ENCODE data around the gene BEST2.

The BEST2 gene

DNA sequence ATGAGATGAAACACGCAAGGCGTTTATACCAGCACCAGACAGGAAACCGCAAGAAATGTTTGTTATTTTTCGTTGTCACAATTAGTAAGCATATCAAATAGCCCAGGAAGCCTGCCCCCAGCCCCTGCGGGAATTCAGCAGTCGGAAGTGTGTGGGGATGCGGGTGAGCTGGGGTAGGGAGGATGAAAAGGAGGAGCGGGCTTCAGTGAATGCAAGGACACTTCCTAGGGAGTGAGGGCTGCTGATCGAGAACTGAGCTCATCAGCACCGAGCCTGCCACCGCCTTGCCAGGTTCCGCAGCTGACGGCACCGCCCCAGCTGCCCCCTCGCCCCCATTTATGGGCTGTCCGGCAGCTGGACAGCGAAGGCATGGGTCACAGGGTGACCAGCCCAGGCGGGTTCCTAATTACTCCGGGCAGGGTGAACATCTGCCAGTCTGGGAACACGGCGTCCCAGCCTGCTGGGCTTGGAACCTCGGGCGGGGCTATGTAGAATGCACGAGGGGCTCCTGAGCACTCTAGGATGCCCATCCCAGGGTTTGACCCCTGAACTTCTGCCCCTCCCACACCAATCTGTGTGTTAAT, 1.6 kb upstream of the BEST2 start:
- Histone ChIP-seq H3K36me3 (peaks cover 30 to 36% (median 34%) of the 10 kb centered on the region in 3 donors), H3K9me3 (no peaks in the 10 kb centered on the region), H3K27me3 (peaks cover 0 to 37% of the 10 kb centered on the region in 2 donors), H3K4me1 (no peaks in the 10 kb centered on the region), H3K4me3 (no peak overlapping the region), H3K27ac (no peak overlapping the region)
- intact Hi-C loops (cut with DNase I; ENCODE audit: low total_unique reads) = no loop called here
- TF ChIP-seq, protein P1, sequence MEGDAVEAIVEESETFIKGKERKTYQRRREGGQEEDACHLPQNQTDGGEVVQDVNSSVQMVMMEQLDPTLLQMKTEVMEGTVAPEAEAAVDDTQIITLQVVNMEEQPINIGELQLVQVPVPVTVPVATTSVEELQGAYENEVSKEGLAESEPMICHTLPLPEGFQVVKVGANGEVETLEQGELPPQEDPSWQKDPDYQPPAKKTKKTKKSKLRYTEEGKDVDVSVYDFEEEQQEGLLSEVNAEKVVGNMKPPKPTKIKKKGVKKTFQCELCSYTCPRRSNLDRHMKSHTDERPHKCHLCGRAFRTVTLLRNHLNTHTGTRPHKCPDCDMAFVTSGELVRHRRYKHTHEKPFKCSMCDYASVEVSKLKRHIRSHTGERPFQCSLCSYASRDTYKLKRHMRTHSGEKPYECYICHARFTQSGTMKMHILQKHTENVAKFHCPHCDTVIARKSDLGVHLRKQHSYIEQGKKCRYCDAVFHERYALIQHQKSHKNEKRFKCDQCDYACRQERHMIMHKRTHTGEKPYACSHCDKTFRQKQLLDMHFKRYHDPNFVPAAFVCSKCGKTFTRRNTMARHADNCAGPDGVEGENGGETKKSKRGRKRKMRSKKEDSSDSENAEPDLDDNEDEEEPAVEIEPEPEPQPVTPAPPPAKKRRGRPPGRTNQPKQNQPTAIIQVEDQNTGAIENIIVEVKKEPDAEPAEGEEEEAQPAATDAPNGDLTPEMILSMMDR (IDR thresholded peaks at IDR 0.05) = no peak
- DNase-seq = no peak

DNA sequence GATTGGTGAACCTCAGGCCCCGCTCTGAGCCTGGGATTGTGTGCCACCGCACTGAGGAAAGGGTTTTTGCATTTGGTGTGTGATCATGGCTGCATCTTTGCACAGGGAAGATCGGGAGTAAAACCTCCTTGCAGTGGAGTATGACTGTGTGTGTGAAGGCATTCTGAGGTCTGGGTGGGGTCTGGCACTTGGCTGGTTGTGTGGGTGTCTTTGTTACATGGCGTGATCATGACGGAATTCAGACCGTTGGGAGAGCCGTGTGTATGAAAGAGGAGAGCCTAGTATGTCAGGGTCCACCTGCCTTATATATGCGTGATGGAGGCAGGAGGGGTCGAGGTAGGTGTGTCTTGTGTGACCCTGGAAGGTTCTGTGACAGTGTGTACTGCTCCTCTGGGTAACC, 740 bp upstream of the BEST2 start:
- Histone ChIP-seq H3K9me3 (no peaks in the 10 kb centered on the region), H3K27ac (no peak overlapping the region), H3K4me1 (no peaks in the 10 kb centered on the region), H3K36me3 (peaks cover 22 to 28% (median 26%) of the 10 kb centered on the region in 3 donors), H3K27me3 (peaks cover 0 to 37% of the 10 kb centered on the region in 2 donors), H3K4me3 (no peak overlapping the region)
- intact Hi-C loops (cut with DNase I; ENCODE audit: low total_unique reads) = no loop called here
- no peak for DNase-seq
- TF ChIP-seq, protein P1 (IDR thresholded peaks at IDR 0.05) = no peak

DNA sequence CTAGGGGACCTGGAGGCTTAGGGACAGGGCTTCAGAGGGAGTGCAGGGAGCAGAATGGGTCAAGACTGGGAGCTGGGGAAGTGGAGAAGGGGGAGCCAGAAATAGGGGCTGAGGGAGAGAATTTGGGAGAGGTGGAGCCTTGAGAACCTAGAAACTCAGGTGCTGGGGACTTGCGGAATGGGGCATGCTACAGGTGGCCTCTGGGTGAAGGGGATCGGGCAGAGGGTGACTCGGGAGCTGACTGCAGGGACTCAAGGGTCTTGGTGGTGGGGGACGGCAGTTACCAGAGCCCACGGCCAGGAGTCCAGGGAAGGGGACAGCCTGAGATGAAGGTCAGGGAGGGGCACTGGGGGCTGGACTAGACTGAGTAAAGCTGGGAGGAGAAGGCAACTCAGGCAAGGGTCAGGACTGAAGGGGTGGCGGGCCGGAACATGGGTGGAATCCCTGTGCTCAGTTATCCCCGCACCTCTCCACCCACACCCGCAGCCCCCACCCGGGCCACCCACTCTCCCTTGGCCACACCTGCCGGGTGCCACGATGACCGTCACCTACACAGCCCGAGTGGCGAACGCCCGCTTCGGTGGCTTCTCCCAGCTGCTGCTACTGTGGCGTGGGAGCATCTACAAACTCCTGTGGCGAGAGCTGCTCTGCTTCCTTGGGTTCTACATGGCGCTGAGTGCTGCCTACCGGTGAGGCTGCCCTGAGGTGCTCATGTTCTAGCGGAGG, 628 bp downstream of the BEST2 start:
- H3K9me3 ChIP-seq = no peaks in the 10 kb centered on the region
- TF ChIP-seq, protein P1 (IDR thresholded peaks at IDR 0.05) = no peak
- intact Hi-C loops (cut with DNase I; ENCODE audit: low total_unique reads) = no loop called here
- H3K27ac ChIP-seq = no peak overlapping the region
- peaks cover 9 to 14% (median 12%) of the 10 kb centered on the region in 3 donors for H3K36me3 ChIP-seq
- H3K4me1 ChIP-seq = peaks cover 0 to 4% (median 3%) of the 10 kb centered on the region in 4 donors
- DNase-seq = no peak
- peaks cover 0 to 37% of the 10 kb centered on the region in 2 donors for H3K27me3 ChIP-seq
- no peak overlapping the region for H3K4me3 ChIP-seq

DNA sequence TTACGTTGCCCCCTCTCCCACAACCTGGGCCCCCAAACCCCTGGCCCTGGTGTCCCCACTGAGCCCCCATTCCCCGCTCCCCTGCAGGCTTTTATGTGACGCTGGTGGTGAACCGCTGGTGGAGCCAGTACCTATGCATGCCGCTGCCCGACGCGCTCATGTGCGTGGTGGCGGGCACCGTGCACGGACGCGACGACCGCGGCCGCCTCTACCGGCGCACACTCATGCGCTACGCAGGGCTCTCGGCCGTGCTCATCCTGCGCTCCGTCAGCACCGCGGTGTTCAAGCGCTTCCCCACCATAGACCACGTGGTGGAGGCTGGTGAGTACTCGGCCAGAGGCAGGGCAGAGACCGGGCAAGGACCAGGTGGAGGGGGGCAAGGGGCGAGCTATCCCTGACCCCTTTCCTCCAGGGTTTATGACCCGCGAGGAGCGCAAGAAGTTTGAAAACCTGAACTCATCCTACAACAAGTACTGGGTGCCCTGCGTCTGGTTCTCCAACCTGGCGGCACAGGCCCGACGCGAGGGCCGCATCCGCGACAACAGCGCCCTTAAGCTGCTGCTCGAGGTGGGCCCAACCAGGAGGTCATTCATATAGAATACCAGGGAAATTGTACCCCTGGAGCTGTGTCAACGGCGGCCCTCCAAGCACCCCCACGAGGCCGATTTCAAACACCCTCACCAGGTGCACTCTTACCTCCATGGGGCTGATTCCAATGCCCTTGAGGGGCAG, 3.0 kb downstream of the BEST2 start:
- Histone ChIP-seq H3K27me3 (peaks cover 0 to 31% of the 10 kb centered on the region in 2 donors), H3K9me3 (no peaks in the 10 kb centered on the region), H3K27ac (no peak overlapping the region), H3K4me3 (no peak overlapping the region), H3K4me1 (peaks cover 0 to 12% (median 11%) of the 10 kb centered on the region in 4 donors), H3K36me3 (no peaks in the 10 kb centered on the region)
- TF ChIP-seq, protein P1 (IDR thresholded peaks at IDR 0.05) = no peak
- intact Hi-C loops (cut with DNase I; ENCODE audit: low total_unique reads) = no loop called here
- no peak for DNase-seq

DNA sequence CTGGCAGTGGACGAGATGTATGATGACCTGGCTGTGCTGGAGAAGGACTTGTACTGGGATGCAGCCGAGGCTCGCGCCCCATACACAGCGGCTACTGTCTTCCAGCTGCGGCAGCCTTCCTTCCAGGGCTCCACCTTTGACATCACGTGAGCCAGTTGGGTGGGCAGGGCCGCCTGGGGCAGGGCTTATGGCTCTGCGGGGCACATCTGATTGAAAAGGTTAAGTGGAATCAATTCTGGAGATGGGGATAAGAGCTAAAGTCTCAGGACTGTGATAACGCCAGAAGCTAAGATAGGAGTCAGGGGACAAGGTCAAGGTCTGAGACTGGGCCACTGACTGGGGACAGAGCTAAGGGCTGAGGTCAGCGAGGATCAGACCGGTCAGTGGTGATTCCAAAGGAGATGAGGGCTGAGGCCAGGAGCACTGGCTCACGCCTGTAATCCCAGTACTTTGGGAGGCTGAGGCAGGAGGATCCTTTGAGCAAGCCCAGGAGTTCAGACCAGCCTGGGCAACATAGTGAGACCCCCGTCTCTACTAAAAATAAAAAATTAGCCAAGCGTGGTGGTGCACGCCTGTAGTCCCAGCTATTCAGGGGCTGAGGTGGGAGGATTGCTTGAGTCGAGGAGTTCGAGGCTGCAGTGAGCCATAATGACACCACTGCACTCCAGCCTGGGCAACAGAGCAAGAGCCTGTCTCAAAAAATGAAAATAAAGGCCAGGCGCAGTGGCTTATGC, 4.7 kb downstream of the BEST2 start:
- TF ChIP-seq, protein P1 (IDR thresholded peaks at IDR 0.05) = no peak
- Histone ChIP-seq H3K4me3 (no peak overlapping the region), H3K36me3 (no peaks in the 10 kb centered on the region), H3K9me3 (no peaks in the 10 kb centered on the region), H3K4me1 (peaks cover 0 to 12% (median 11%) of the 10 kb centered on the region in 4 donors), H3K27ac (no peak overlapping the region), H3K27me3 (peaks cover 0 to 23% of the 10 kb centered on the region in 2 donors)
- intact Hi-C loops (cut with DNase I; ENCODE audit: low total_unique reads) = no loop called here
- no peak for DNase-seq

Data from tibial artery (tissue), 4 donors.